H1 (cell line): Measurements from ENCODE around the gene CWC15. TPM values are rescaled to one million over a fixed set of nuclear protein-coding genes. Genes with fewer than 3 reads are reported as not detected.

Experiments
- ATF2 ChIP-seq: IDR thresholded peaks from 2 replicates; pipeline ENCODE4 v1.6.1; 2012; ENCODE audit warnings: low read length, inconsistent platforms
- CTCF ChIP-seq, 3 experiments: IDR thresholded peaks; 1 replicate in 2 of 3; 2 replicates in 1 of 3; pipeline versions ENCODE4 v1.5.1 to v1.6.1; 2011; ENCODE audit warnings: low read length in 3 of 3, mild to moderate bottlenecking in 3 of 3, inconsistent platforms in 2 of 3, low read depth in 1 of 3, moderate library complexity in 1 of 3; ENCODE audit not compliant: insufficient read depth in 1 of 3; ENCODE audit errors: control extremely low read depth in 1 of 3
- EP300 ChIP-seq, 2 experiments: IDR thresholded peaks; 1 replicate in 1 of 2; 2 replicates in 1 of 2; pipeline ENCODE4 v1.6.1; 2011 to 2012; ENCODE audit warnings: low read depth in 2 of 2, low read length in 2 of 2, mild to moderate bottlenecking in 2 of 2, borderline replicate concordance in 1 of 2, inconsistent platforms in 1 of 2, moderate library complexity in 1 of 2
- RXRA ChIP-seq: IDR thresholded peaks from 2 replicates; pipeline ENCODE4 v1.6.1; 2011; ENCODE audit warnings: low read depth, mild to moderate bottlenecking, low read length, moderate library complexity; ENCODE audit not compliant: insufficient read depth
- polyA plus RNA-seq, 7 experiments: library from polyadenylated mRNA; depleted of rRNA in 3 of 7; stranded (reverse) in 5 of 7; unstranded in 2 of 7; fragments of >200 nt in 5 of 7; fragments of 200-250 nt in 2 of 7; gene quantifications; 1 replicate in 5 of 7; 2 replicates in 1 of 7; 4 replicates in 1 of 7; pipeline versions ENCODE4 v1.2.1 to v1.2.3, GENCODE V29; 2011 to 2013; ENCODE audit warnings: missing spikeins in 2 of 7, mixed read lengths in 2 of 7
- total RNA-seq: library from RNA; stranded (reverse); fragmentation: NEBNext Ultra II Directional; extraction: Animal tissue kit (Norgen Biotek cat#: 25700); gene quantifications from 2 replicates; pipeline ENCODE4 v1.2.1, GENCODE V29; 2021

CWC15 gene
- total and polyA plus RNA-seq, 2 of the 8 experiments (the other 6 are each of a cell fraction or from before 2014, with no cell fraction given): 15.7 to 59.4 TPM

- TF ChIP-seq RXRA: no peak
- TF ChIP-seq EP300 (IDR thresholded peaks at IDR 0.05; ENCODE audit: borderline replicate concordance in 1 of 2, low read depth in 2 of 2, low read length in 2 of 2): no peak
- TF ChIP-seq CTCF (IDR thresholded peaks at IDR 0.05; ENCODE audit: control extremely low read depth in 1 of 3, insufficient read depth in 1 of 3, low read depth in 1 of 3, low read length in 3 of 3): no peak
- TF ChIP-seq ATF2: no peak
These were observed 657 bp downstream of the CWC15 start (continued) for GRCh38 chr11:94972700-94973098.
